ENCODE results near the gene NCKIPSD. TPM values are rescaled to one million over a fixed set of nuclear protein-coding genes. Genes with fewer than 3 reads are reported as not detected.

Gene NCKIPSD
- total RNA-seq, 4 donors from 2014 or later: 34.8 to 59.2 (median 44.9) TPM

GRCh38 chr3:48630407-48630806, 55.3 kb downstream of the NCKIPSD start:
- Histone ChIP-seq H3K36me3 (peaks cover 75% of the 10 kb centered on the region), H3K4me1 (peaks cover 14% of the 10 kb centered on the region), H3K4me3 (no peak overlapping the region), H3K9me3 (no peaks in the 10 kb centered on the region), H3K27ac (no peak overlapping the region), H3K27me3 (no peaks in the 10 kb centered on the region)
- TF ChIP-seq POLR2A (IDR thresholded peaks at IDR 0.05): no peak
- no peak for TF ChIP-seq CTCF (IDR thresholded peaks at IDR 0.05)
- no peak for TF ChIP-seq EP300 (IDR thresholded peaks at IDR 0.05)
- no peak for TF ChIP-seq POLR2AphosphoS5 (IDR thresholded peaks at IDR 0.05)
- no peak for DNase-seq (ENCODE audit: low spot score in 2 of 2)
- 94% methylated on average over 6 of the region's 8 CpGs for WGBS

- Histone ChIP-seq H3K4me3 (no peak overlapping the region), H3K27me3 (no peaks in the 10 kb centered on the region), H3K4me1 (peaks cover 12% of the 10 kb centered on the region), H3K27ac (no peak overlapping the region), H3K9me3 (no peaks in the 10 kb centered on the region), H3K36me3 (peaks cover 80% of the 10 kb centered on the region)
- DNase-seq (ENCODE audit: low spot score in 2 of 2): no peak
- 94% methylated on average over 7 of the region's 12 CpGs for WGBS
- TF ChIP-seq CTCF (IDR thresholded peaks at IDR 0.05) (no peak), POLR2A (IDR thresholded peaks at IDR 0.05) (no peak), EP300 (IDR thresholded peaks at IDR 0.05) (no peak), POLR2AphosphoS5 (IDR thresholded peaks at IDR 0.05) (no peak)
Measured at GRCh38 chr3:48629894-48630293, 55.8 kb downstream of the NCKIPSD start.

GRCh38 chr3:48628277-48629017, 57.3 kb downstream of the NCKIPSD start:
- peaks cover 80% of the 10 kb centered on the region for H3K36me3 ChIP-seq
- no peaks in the 10 kb centered on the region for H3K9me3 ChIP-seq
- H3K4me1 ChIP-seq: no peaks in the 10 kb centered on the region
- H3K27ac ChIP-seq: no peak overlapping the region
- no peak for DNase-seq (ENCODE audit: low spot score in 2 of 2)
- no peak overlapping the region for H3K4me3 ChIP-seq
- no peaks in the 10 kb centered on the region for H3K27me3 ChIP-seq
- 88% methylated on average over 13 of the region's 13 CpGs for WGBS
- TF ChIP-seq EP300 (IDR thresholded peaks at IDR 0.05): no peak
- no peak for TF ChIP-seq CTCF (IDR thresholded peaks at IDR 0.05)
- no peak for TF ChIP-seq POLR2AphosphoS5 (IDR thresholded peaks at IDR 0.05)
- TF ChIP-seq POLR2A (IDR thresholded peaks at IDR 0.05): no peak

GRCh38 chr3:48625600-48625999, 60.1 kb downstream of the NCKIPSD start:
- 93% methylated on average over 3 of the region's 6 CpGs for WGBS

More at GRCh38 chr3:48625600-48625999, 60.1 kb downstream of the NCKIPSD start:
- Histone ChIP-seq H3K4me3 (no peak overlapping the region), H3K36me3 (peaks cover 53% of the 10 kb centered on the region), H3K27ac (no peak overlapping the region), H3K27me3 (no peaks in the 10 kb centered on the region), H3K9me3 (no peaks in the 10 kb centered on the region), H3K4me1 (no peaks in the 10 kb centered on the region)
- DNase-seq (ENCODE audit: low spot score in 2 of 2): no peak
- no peak for TF ChIP-seq CTCF (IDR thresholded peaks at IDR 0.05)
- TF ChIP-seq POLR2A (IDR thresholded peaks at IDR 0.05): no peak
- TF ChIP-seq POLR2AphosphoS5 (IDR thresholded peaks at IDR 0.05): no peak
- no peak for TF ChIP-seq EP300 (IDR thresholded peaks at IDR 0.05)

Measured in suprapubic skin (tissue), 4 donors.